ENCODE measurements around the gene UTF1. TPM values are rescaled to one million over a fixed set of nuclear protein-coding genes. Genes with fewer than 3 reads are reported as not detected.
"Not testable (repeated sequence)": the region's sequence is repeated elsewhere in the genome, so short reads cannot be mapped to it uniquely, and the experiment has no call there.

UTF1 gene
- polyA plus RNA-seq, 5 donors = 0.09 TPM; not detected in 4

DNA sequence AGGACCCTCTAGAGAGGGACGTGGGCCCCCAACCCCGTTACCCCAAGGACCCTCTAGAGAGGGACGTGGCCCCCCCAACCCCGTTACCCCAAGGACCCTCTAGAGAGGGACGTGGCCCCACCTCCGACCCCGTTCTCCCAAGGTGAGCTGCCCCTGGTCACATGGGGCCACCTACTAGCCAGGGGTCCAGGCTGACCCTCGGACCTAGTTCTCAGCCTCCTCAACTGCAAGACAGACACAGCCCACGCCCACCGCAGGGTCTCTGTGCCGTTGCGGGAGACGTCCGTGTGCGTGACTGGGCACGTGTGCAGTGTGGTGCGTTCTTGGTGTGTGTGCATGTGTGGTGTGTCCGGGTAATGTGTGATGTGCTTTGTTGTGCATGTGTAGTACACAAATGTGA, 21.6 kb upstream of the UTF1 start:
- DNase-seq = no peak

DNA sequence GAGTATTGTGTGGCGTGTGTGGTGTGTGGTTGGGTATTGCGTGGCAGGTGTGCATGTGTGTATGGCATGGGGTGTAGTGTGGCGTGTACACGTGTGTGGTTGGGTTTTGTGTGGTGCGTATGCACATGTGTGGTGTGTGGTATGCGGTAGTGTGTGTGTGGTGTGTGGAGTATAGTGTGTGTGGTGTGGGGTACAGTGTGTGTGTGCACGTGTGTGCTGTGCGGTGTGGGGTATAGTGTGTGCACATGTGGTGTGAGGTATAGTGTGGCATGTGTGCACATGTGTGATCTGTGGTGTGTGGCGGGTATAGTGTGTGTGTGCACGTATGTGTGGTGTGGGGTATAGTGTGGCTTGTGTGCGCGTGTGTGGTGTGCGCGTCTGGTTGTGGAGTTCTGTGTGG, 20.9 kb upstream of the UTF1 start:
- no peak for DNase-seq

DNA sequence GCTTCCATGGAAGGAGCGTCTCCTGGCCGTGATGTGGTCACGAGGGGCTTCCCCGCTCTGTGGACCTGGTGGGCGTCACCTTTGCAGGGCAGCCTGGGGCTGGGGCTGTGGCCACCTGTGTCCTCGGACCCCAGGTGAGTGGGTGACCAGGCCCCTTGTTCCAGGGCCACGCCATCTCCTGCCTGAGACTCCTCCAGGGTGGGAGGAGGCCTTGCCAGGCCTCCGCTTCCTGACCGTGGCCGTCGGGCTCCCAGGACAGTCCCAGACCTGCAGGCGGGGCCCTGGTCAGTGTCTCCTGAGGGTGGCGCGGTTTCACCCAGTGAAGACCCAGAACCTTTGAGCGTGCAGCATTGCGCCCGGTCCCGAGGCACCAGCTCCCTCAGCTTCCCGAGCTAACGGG, 20.4 kb upstream of the UTF1 start:
- DNase-seq = no peak

DNA sequence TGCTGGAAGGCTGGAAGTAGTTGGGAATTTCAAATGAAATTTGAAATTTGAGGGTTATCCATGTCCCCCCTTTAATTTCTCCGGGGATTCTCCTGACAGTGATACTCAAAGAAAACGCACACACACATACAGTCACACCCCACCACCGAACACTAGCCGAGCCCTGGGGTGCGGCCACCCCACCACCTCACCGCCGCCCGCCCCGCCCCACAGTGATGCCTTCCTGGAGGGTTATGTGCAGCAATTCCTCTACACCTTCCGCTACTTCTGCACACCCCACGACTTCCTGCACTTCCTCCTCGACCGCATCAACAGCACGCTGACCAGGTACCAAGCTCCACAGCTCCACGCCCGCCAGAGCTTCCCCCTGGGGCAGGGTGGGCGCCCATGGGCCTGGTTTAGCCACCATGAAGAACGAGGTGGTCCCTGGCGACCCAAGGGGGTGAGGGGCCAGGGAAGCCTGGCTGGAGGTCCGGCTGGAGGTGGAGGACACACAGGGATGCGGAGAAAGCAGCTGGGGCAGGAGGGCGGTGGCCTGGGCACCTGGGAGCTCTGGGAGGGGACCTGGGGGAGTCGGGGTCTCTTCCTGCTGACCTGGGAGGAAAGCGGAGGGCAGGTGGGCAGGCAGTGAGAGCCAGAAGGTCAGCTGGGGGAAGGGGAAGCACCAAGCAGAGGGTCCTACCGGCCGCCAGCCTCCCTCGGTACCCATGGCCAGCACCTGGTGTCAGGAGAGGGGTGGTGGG, 19.4 kb upstream of the UTF1 start:
- no peak for DNase-seq

DNA sequence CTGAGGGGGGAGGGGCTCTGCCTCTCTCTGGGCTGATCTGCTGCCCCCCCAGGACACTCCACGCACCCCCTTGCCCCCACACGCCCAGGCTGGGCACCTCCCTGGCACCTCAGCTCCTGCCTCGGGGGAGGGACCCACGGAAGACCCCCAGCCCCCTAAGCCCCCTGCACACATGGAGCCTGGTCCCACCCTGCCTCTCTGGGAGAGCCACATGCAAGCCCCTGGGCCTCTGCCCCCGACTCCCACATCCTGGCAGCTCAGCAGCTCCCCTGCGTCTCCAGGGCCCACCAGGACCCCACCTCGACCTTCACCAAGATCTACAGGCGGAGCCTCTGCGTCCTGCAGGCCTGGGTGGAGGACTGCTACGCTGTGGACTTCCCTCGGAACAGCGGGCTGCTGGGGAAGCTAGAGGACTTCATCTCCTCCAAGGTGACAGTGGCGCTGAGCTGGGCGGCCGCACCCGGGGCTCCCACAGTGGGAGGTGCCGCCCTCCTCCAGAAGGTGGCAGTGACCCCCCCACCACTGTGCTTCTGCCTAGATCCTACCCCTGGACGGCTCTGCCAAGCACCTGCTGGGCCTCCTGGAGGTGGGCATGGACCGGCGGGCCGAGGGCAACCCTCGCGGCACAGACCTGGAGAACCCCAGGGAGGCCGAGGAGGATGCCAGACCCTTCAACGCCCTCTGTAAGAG, 18.7 kb upstream of the UTF1 start:
- DNase-seq = no peak

DNA sequence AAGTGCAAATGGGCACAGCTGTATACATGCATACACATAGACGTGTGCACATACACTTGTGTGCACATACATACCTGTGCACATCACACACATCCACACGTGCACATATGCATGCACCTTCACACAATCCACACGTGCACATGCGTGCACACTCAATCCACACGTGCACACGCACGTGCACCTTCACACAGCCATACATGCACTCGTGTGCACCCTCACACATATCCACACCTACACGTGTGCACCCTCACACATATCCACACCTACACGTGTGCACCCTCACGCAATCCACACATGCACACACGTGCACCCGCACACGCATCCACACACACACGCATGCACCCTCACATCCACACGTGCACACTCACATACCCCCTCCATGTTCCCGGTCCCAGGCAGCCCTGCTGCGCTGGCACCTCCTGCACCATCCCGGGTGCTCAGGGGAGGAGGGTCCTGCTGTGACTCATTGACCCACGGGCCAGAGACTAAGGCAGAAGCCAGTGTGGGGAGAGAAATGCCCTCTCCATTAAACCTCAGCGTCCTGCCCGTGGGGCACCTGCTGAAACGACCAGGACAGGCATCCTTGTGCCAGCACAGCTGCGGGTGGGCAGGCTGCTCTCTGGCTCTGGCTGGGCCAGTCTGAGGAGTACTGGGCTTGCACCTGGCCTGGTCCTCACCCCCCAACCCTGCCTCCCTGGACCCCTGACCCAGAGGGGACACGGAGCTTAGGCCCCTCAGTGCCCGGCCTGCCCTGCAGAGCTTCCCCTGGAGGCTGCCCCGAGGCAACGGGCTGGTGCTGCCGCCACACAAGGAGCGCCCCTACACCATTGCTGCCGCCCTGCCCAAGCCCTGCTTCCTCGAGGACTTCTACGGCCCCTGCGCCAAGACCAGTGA, 17.8 kb upstream of the UTF1 start:
- no peak for DNase-seq

DNA sequence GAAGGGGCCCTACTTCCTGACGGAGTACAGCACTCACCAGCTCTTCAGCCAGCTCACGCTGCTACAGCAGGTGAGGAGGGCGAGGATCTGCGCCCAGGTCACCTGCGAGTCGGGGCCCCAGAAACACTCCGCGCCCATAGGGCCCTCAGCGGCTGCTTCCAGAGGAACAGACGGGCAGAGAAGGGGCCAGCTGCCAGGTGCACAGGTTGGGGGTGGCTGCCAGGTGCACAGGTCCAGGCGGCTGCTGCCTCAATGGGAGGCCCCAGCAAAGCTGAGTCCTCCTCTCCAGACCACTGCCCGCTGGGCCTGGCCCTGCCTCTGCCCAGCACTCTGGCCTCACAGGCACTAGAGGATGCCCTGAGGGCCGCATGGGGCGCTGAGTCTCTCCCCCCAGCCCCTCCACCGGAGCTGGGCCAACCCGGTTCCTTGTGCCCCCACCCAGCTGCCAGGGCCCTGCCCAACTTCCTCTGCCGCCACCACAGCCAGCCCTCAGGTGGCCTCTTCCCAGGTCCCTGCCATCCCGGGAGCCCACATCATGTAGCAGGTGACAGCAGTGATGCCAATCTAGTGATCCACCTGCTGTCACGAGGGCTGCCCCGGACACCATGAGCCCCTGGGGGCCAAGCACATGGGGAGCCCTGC, 17.0 kb upstream of the UTF1 start:
- no peak for DNase-seq

DNA sequence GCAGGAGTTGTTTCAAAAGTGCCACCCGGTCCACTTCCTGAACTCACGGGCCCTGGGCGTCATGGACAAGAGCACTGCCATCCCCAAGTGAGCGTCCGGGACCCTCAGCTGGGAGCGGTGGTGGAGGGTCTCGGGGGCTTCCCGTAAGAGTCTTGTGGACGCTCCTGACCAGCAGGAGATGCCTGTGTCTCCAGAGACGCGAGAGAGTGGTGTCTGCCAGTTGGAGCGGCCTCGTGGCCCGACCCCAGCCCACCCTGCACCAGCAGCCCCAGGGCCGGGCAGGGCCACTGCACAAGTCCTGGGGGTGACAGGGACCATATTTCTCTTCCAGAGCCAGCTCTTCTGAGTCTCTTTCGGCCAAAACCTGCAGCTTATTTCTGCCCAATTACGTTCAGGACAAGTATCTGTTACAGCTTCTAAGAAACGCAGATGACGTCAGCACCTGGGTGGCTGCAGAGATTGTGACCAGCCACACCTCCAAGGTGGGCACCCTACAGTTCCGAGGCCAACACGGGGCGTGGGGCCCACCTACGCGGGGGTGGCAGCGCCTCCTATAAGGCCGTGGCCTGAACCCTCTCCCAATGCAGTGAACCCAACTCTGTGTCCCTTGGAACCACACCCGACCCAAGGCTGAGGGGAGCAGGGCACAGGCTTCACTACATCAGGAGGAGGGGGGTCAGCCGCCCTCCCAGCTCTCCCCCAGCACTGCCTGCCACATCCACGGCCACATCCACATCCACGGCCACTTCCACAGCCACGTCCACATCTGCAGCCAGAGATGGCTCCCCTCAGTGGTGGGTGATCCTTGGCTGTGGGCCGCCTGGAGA, 16.2 kb upstream of the UTF1 start:
- DNase-seq = no peak

DNA sequence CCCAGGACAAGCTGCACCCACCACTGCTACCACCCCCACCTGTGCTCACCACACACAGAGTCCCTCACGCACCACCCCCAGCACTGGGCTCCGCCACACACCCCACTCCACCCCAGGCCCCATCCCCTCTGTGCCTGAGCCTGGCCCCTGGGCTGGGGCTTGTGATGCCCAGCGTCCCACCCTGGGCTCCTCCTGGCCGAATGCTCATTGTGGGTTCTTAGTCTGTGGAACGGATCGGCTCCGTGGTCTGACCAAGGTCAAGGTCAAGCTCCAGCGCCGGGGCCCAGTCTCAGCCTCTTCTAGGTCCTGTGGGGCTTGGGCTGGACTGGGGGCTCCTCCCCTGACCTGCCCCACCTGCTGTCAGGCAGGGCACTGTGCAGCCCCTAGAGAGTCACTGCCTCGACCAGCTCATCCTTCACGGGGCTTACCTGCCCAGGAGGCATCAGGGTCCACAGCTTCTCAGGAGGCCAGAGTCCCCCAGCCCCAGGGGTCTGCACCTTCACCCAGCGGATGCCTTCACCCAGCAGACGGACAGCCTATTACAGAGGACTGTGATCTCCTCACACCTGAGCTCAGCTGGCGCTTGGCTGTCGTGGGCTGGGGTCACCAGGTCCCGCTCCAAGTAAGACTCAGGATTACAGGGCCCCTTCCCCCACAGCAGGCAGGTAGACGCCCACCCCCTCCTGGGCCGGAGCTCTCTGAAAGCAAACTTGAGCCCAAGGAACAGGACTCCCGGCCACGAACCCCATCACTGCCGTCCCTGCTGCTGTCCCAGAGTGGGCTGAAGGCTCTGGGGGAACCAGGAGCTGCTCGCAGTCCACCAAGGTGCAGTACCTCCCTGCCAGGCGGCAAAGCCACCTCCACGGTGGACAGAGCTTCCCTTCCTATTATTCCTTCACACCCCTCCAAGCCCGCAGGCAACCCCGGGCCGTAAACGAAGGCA, 15.3 kb upstream of the UTF1 start:
- no peak for DNase-seq

DNA sequence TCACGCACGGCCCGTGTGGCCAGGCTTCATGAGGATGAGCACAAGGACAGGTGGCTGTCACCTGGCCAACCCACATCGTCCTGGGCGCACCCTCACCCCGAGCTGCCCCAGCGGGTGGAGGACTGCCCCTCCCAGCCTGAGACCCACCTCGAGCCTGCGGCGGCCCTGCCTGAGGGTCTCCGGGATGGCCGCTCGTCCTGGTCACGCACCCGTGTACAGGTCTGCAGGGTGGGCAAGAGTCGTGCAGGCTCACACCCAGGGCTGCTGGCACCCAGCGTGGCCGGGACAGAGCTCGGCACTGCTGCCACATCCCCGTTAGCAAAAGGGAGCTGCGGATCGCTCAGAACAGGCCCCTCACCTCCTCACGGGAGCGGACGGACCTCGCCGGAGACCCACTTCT, 14.4 kb upstream of the UTF1 start:
- no peak for DNase-seq

DNA sequence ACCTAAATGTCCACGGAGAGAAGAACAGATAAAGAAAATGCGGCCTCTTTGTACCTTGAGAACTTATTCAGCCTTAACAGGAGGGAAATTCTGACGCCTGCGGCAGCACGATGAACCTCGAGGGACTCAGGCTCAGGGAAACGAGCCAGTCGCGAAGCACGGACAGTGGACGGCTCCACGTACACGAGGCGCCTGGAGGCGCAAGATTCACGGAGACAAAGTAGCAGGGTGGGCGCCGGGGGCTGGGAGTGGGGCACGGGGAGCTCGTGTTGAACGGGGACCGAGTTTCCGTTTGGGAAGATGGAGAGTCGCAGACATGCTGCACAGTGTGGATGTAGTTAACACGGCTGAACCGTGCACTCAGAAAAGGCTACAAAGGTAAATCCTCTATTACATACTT, 13.2 kb upstream of the UTF1 start:
- no peak for DNase-seq

DNA sequence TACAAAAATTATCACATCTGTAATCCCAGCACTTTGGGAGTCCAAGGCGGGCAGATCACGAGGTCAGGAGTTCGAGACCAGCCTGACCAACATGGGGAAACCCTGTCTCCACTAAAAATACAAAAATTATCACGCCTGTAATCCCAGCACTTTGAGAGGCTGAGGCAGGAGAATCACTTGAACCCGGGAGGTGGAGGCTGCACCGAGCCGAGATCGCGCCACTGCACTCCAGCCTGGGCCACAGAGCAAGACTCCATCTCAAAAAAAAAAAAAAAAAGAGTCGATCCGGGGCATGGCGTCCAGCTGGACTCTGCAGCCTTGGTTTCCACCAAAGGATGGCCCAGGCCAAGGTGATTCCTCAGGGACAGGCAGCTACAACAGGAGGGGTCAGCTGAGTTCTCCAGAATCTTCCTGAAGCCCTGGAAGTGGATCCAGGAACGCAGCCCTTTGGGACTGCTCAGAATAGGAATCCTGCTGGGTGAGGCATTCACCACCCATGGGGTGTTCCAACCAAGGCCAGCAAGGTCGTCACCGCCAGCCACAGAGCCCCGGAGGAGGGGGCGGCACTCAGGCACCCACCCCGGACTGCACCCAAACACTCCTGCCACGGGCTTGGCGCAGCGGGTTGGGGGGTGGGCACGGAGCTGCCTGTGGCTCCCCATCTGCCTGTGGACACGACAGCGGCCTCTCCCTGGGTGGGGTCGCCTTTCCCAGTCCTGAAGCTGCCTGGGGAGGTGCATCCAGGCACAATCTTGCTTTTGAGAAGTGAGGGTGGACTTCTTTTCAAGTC, 12.0 kb upstream of the UTF1 start:
- no peak for DNase-seq

DNA sequence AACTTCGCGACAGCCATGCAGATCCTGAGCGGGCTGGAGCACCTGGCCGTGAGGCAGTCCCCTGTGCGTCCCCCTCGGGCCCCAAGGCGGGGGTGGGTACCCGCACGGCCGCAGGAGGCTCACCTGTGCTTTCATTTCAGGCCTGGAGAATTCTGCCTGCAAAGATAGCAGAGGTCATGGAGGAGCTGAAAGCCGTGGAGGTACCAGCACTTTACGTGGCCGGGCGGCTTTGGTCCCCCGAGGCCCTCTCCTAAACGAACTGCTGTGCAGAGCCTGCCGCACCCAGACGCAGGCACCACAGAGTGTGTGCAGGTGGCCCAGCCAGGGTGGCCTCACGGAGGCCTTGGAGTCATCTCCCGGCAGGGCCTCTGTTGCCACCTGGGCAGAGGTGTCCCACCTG, 11.1 kb upstream of the UTF1 start:
- DNase-seq = no peak

DNA sequence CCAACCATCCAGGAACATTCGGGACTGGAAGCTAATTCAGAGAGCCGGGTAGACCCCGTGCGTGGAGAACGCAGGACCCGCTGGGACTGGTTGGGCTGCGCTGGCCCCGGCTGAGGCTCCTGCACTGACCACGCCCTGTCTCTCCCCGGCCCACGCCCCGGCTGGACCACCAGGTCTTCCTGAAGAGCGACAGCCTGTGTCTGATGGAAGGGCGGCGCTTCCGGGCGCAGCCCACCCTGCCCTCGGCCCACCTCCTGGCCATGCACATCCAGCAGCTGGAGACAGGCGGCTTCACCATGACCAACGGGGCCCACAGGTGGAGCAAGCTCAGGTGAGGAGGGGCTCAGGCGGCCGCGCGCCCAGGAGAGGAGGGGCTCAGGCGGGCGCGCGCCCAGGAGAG, 10.2 kb upstream of the UTF1 start:
- DNase-seq = no peak

DNA sequence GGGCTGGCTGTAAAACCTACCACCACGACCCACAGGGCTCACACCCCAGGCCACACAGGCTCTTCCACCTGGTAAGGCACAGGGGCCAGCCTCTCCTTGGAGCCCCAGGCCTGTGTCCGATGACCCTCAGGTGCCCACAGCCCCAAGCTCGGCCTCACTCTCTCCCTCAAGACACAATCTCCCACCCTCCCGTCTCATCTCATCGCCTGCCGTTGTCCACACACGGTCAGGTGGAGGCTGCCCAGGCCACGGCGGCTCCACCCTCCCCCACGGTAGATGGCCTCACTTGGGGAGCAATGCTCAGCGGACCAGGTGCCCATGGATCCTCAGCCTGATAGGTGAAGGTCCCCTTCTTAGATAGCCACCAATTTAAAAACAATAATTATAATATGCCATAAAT, 8.7 kb upstream of the UTF1 start:
- DNase-seq = no peak

DNA sequence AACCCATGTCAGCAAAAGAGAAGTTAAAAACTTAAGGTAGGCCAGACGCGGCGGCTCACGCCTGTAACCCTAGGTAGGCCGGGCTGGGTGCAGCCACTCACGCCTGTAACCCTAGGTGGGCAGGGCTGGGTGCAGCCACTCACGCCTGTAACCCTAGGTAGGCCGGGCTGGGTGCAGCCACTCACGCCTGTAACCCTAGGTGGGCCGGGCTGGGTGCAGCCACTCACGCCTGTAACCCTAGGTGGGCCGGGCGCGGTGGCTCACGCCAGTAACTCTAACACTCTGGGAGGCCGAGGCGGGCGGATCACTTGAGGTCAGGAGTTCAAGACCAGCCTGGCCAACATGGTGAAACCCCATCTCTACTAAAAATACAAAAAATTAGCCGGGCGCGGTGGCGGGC, 8.3 kb upstream of the UTF1 start:
- DNase-seq = not testable (repeated sequence)

DNA sequence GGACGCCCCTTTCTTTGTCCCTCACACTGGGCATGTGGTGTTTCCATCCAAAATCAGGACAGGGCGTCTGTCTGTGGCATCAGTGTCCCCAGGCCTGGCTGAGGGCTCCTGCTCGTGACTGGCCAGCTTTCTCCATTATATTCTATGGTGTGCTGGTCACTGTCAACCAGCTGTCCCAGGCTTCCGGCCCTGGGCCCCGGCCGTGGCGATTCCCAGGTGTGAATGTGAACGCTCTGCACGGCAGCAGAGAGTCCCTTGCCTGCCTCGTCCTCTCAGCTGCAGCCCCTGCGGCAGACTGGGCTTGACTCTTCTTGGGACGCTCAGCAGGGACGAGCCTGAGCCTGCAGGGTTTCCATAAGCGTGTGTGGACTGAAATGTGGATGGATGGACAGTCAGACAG, 5.9 kb upstream of the UTF1 start:
- no peak for DNase-seq

DNA sequence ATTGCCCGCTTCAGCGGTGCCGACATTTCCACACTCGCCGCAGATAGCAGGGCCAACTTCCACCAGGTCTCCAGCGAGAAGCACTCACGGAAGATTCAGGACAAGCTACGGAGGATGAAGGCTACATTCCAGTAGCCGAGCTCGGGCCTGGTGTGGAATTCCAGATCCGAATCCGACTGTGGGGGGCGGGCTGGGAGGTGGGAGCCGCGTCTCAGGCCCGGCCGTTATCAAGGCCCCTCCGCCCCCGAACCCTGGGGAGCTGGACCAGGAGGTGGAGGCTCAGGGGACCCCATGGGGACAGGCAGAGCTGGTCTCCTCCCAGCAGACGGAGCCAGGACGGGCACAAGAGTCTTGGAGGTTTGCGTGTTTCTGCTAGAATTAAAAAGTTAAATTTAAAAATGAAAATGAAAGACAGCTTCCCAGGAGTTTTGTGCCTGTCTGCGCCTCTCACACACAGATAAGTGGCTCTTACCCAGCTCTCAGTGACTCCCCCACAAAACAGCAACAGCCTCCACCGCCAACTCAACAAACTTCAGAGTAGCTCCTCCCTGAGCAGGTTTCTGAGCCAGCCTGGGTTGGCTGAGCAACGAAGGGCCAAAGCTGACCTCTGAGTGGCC, 5.2 kb upstream of the UTF1 start:
- no peak for DNase-seq

DNA sequence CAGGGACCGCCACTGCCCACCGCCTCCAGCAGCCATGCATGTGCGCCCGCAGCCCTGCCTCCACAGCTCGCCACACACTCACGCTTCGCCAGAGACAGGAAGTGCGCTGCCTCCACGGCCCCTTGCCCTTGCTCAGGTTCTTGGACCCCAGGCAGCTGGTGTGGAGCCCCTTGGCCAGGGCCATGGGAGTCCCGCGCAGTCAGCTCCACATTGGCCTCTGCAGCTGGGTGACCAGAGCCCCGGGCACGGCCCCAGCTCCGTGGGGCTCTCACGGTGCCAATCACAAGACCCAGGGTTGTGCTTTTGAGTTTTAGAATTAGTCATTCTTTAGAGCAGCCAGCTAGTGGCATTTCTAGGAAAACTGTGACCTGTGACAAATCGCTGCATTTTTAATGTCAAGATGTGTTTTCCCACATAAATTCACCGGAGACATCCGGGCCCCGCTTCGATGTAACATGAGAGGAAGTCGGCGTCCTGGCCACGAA, 4.3 kb upstream of the UTF1 start:
- no peak for DNase-seq
